HepG2 (cell line): ENCODE results near the gene ABCB11. TPM values are rescaled to one million over a fixed set of nuclear protein-coding genes. Genes with fewer than 3 reads are reported as not detected.
A peak's percentile ranks its signal among the peaks of the same experiment; 100 is the strongest.
"Not testable (repeated sequence)": the region's sequence is repeated elsewhere in the genome, so short reads cannot be mapped to it uniquely, and the experiment has no call there.

Experiments used
- AHDC1 ChIP-seq: sonication (generic); formaldehyde crosslinking; IDR thresholded peaks from 2 replicates; pipeline ENCODE4 v1.5.1; 2020; ENCODE audit warnings: mild to moderate bottlenecking, missing genetic modification reagents, borderline replicate concordance
- FOSL1 ChIP-seq: sonication (generic); formaldehyde crosslinking; IDR thresholded peaks from 2 replicates; pipeline ENCODE4 v1.9.0; 2021; ENCODE audit warnings: missing genetic modification reagents, borderline replicate concordance
- FOXP1 ChIP-seq, 2 experiments: fragments of 450-650 bp in 1 of 2; IDR thresholded peaks; 2 replicates each; pipeline ENCODE4 v1.6.1; 2017 to 2018; ENCODE audit warnings: antibody characterized with exemption in 1 of 2
- HNF4A ChIP-seq: sonication (generic); formaldehyde crosslinking; IDR thresholded peaks from 2 replicates; pipeline ENCODE4 v1.4.0; 2020; ENCODE audit warnings: missing genetic modification reagents
- MIER2 ChIP-seq: IDR thresholded peaks from 2 replicates; pipeline ENCODE4 v1.6.1; 2016; ENCODE audit warnings: missing biosample characterization, missing genetic modification reagents
- MXI1 ChIP-seq: IDR thresholded peaks from 3 replicates; pipeline ENCODE4 v1.6.1; 2012; ENCODE audit warnings: low read depth, low read length, inconsistent platforms, borderline replicate concordance
- PBX2 ChIP-seq: IDR thresholded peaks from 2 replicates; pipeline ENCODE4 v1.6.1; 2016; ENCODE audit warnings: control low read depth
- RXRA ChIP-seq: sonication (generic); formaldehyde crosslinking; IDR thresholded peaks from 2 replicates; pipeline ENCODE4 v1.5.1; 2020; ENCODE audit warnings: missing genetic modification reagents
- SAP130 ChIP-seq: IDR thresholded peaks from 2 replicates; pipeline ENCODE4 v1.6.1; 2016; ENCODE audit warnings: low read depth
- THRA ChIP-seq: sonication (generic); formaldehyde crosslinking; IDR thresholded peaks from 2 replicates; pipeline ENCODE4 v1.4.0; 2020; ENCODE audit warnings: missing genetic modification reagents, borderline replicate concordance
- YEATS2 ChIP-seq: sonication (generic); formaldehyde crosslinking; IDR thresholded peaks from 2 replicates; pipeline ENCODE4 v1.4.0; 2020; ENCODE audit warnings: missing genetic modification reagents, borderline replicate concordance
- ZBTB26 ChIP-seq: IDR thresholded peaks from 2 replicates; pipeline ENCODE4 v1.6.1; 2016; ENCODE audit warnings: missing compliant biosample characterization, missing genetic modification reagents, borderline replicate concordance
- ZNF609 ChIP-seq: sonication (generic); formaldehyde crosslinking; IDR thresholded peaks from 2 replicates; pipeline ENCODE4 v1.4.0; 2020; ENCODE audit warnings: mild to moderate bottlenecking, missing genetic modification reagents, borderline replicate concordance
- polyA plus RNA-seq, 8 experiments: library from polyadenylated mRNA; depleted of rRNA in 3 of 8; stranded (reverse) in 7 of 8; unstranded in 1 of 8; fragments of >200 nt; fragmentation: Illumina TruSeq in 4 of 8; extraction: Trizol in 4 of 8; gene quantifications; 2 replicates each; pipeline versions ENCODE4 v1.2.1 to v1.2.3, GENCODE V29; 2011 to 2016; ENCODE audit warnings: low read depth in 4 of 8, missing spikeins in 1 of 8, mixed read lengths in 1 of 8; ENCODE audit not compliant: insufficient read depth in 1 of 8
- total RNA-seq, 5 experiments: library from RNA; depleted of rRNA; stranded (reverse); fragments of >200 nt; fragmentation: Illumina TruSeq; extraction: Trizol; gene quantifications; 2 replicates each; pipeline ENCODE4 v1.2.3, GENCODE V29; 2016; ENCODE audit warnings: low read depth in 1 of 5

The ABCB11 gene
- total and polyA plus RNA-seq, 2 of the 13 experiments (the other 11 are each of a cell fraction or from before 2014, with no cell fraction given), result not detected

- TF ChIP-seq AHDC1 (CRISPR knock-in tag), result peak; percentile 19; the same call in 1 of the 2 replicates
- peak; percentile 90 for TF ChIP-seq FOSL1 (CRISPR knock-in tag)
- peak; percentile 47; the same call in 1 of the 2 replicates for TF ChIP-seq PBX2
- peak; percentile 18; the same call in 1 of the 3 replicates for TF ChIP-seq MXI1
- TF ChIP-seq MIER2 (CRISPR knock-in tag), result 0 out of 2 replicates have a peak, but pooled peaks have one; percentile 29
- peak; percentile 40; the same call in 1 of the 2 replicates for TF ChIP-seq YEATS2 (CRISPR knock-in tag)
- peak; percentile 66 for TF ChIP-seq SAP130 (CRISPR knock-in tag)
- peak; percentile 32; the same call in 1 of the 2 replicates for TF ChIP-seq ZNF609
- TF ChIP-seq ZBTB26, result 0 out of 2 replicates have a peak, but pooled peaks have one; percentile 40
- TF ChIP-seq THRA (CRISPR knock-in tag), result 0 out of 2 replicates have a peak, but pooled peaks have one; percentile 27
- TF ChIP-seq RXRA (CRISPR knock-in tag), result peak; percentile 74; the same call in 1 of the 2 replicates
- TF ChIP-seq FOXP1 (IDR thresholded peaks at IDR 0.05), result not testable (repeated sequence)
- peak; percentile 69 for TF ChIP-seq FOXP1 (CRISPR knock-in tag; IDR thresholded peaks at IDR 0.05)
- TF ChIP-seq HNF4A (CRISPR knock-in tag), result peak; percentile 15; the same call in 1 of the 2 replicates
These were observed 18.8 kb downstream of the ABCB11 start (continued) for GRCh38 chr2:169012191-169012792.
